ENCODE measurements around the gene MCMBP.
"Not testable (repeated sequence)": the region's sequence is repeated elsewhere in the genome, so short reads cannot be mapped to it uniquely, and the experiment has no call there.

Gene MCMBP

DNA sequence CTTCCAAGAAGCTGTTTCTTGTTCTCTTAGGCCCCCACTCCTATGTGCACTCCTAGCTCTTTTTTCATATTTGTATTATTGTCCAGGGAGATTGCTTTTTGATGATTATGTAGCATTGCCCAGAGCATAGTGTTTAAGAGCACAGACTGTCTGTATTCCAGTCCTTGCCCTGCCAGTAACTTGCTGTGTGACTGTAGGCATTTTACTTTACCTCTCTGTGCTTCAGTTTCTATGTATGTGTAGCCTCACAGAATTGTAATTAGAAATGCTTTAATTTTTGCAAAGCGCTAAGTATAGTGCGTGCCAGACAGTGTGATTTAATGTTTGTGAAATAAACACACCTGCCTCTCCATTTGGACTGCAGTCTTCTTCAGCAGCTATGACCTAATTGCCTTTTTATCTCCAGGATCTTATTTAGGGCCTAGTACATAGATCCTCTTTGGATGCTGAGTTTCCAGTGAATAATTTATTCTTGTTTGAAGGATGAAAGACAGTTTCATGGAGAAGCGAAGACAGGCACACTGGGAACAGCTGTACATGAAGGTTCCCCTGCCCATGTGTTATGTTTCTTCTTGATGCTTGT, 21.3 kb upstream of the MCMBP start:
- Histone ChIP-seq H3K4me3 (ENCODE audit: low read length) (peak overlapping the region; percentile 99), H3K4me1 (ENCODE audit: insufficient read depth, low read length) (no peaks in the 10 kb centered on the region), H3K36me3 (ENCODE audit: insufficient read depth, low read depth, low read length) (peaks cover 26% of the 10 kb centered on the region), H3K9me3 (ENCODE audit: insufficient read depth, low read depth, low read length) (no peaks in the 10 kb centered on the region), H3K9ac (ENCODE audit: low read depth, low read length) (peak overlapping the region; percentile 34; the same call in 1 of the 2 replicates), H3K27me3 (ENCODE audit: insufficient read depth, low read length) (no peaks in the 10 kb centered on the region), H3K27ac (ENCODE audit: low read length) (no peak overlapping the region)

DNA sequence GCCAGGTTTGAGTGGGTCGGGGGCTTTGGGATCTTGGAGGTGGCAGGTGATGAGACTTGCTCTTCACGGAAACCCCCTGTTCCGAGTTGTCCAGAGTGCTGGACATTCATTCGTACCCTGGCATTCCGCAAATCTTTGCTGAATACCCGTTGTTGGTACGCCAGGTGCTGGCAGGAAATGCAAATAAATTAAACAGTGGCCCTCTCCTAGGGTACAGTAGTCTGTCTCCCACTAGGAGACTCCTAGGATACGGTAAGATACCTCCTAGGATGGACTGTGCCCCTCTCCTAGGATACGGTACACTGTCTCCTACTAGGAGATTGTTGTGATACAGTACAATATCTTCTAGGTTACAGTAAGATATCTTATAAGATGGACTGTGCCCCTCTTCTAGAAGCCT, 20.4 kb upstream of the MCMBP start:
- no peaks in the 10 kb centered on the region for H3K9me3 ChIP-seq (ENCODE audit: insufficient read depth, low read depth, low read length)
- H3K4me1 ChIP-seq (ENCODE audit: insufficient read depth, low read length), result no peaks in the 10 kb centered on the region
- no peaks in the 10 kb centered on the region for H3K27me3 ChIP-seq (ENCODE audit: insufficient read depth, low read length)
- peaks cover 18% of the 10 kb centered on the region for H3K36me3 ChIP-seq (ENCODE audit: insufficient read depth, low read depth, low read length)
- peak overlapping the region; percentile 92; the same call in 1 of the 2 replicates for H3K9ac ChIP-seq (ENCODE audit: low read depth, low read length)
- H3K27ac ChIP-seq (ENCODE audit: low read length), result peak overlapping the region; percentile 31
- H3K4me3 ChIP-seq (ENCODE audit: low read length), result peak overlapping the region; percentile 99

DNA sequence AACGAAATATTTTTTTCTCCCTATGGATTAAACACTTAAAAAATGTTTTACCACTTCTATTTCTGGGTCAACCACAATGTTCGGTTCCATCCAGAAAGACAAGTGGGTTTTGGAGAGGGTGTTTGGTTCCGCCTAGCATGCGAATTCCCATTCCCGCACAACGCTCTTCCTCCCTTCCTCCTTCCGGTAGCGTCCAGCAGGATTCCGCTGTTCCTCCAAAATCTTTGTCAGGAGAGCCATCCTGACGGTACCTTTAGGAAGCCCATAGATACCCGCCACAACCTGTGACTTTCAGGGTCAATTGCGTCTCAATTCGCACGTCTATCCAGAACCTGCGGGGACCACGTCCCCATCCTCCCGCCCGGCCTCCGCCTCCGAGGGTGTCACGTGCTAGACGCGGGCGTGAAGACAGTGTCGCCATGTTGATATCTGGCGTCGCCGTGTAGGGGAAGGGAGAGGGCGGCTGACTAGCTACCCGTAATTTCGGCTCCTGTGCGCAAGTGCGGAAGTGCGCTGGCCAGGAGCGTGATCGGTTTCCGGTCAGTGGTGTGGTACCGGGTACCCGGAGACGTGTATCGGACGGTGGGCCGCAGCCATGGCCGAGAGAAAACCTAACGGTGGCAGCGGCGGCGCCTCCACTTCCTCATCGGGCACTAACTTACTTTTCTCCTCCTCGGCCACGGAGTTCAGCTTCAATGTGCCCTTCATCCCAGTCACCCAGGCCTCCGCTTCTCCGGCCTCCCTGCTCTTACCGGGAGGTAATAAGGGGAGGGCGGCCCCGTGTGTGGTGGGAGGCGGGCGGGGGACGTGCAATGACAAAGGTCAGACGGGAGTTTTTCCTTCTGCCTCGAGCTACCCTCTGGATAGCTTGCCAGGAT, 19.8 kb upstream of the MCMBP start, which contains the start of gene SEC23IP:
Gene SEC23IP (plus strand): TSS at position 543 of the 878 bp plus-strand sequence. CDS start 53 bp downstream, at position 596.
- no peaks in the 10 kb centered on the region for H3K9me3 ChIP-seq (ENCODE audit: insufficient read depth, low read depth, low read length)
- H3K9ac ChIP-seq (ENCODE audit: low read depth, low read length), result peak within 1 kb of the TSS; percentile 92; the same call in 1 of the 2 replicates
- H3K4me1 ChIP-seq (ENCODE audit: insufficient read depth, low read length), result no peaks in the 10 kb centered on the region
- H3K4me3 ChIP-seq (ENCODE audit: low read length), result peak within 1 kb of the TSS; percentile 99
- H3K27ac ChIP-seq (ENCODE audit: low read length), result peak within 1 kb of the TSS; percentile 79
- peaks cover 17% of the 10 kb centered on the region for H3K36me3 ChIP-seq (ENCODE audit: insufficient read depth, low read depth, low read length)
- H3K27me3 ChIP-seq (ENCODE audit: insufficient read depth, low read length), result no peaks in the 10 kb centered on the region

DNA sequence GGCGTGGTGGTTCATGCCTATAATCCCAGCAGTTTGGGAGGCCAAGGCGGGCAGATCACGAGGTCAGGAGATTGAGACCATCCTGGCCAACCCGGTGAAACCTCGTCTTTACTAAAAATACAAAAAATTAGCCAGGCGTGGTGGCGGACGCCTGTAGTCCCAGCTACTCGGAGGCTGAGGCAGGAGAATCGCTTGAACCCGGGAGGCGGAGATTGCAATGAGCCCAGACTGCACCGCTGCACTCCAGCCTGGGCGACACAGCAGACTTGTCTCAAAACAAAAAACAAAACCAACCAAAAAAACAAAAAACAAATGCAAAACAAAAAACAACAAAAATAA, 19.2 kb upstream of the MCMBP start:
- not testable (repeated sequence) for H3K4me1 ChIP-seq (ENCODE audit: insufficient read depth, low read length); H3K27me3 ChIP-seq (ENCODE audit: insufficient read depth, low read length); H3K9me3 ChIP-seq (ENCODE audit: insufficient read depth, low read depth, low read length)
- Histone ChIP-seq H3K4me3 (ENCODE audit: low read length) (peak overlapping the region; percentile 99), H3K36me3 (ENCODE audit: insufficient read depth, low read depth, low read length) (peaks cover 17% of the 10 kb centered on the region), H3K9ac (ENCODE audit: low read depth, low read length) (peak overlapping the region; percentile 92; the same call in 1 of the 2 replicates), H3K27ac (ENCODE audit: low read length) (peak overlapping the region; percentile 79)

DNA sequence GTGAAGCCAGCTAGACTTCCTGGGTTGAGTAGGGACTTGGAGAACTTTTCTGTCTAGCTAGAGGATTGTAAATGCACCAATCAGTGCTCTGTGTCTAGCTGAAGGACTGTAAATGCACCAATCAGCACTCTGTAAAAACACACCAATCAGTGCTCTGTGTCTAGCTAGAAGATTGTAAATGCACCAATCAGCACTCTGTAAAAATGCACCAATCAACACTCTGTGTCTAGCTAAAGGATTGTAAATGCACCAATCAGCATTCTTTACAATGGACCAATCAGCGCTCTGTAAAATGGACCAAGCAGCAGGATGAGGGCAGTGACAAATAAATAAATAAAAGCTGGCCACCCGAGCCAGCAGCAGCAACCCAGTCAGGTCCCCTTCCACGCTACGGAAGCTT, 17.7 kb upstream of the MCMBP start:
- not testable (repeated sequence) for H3K9me3 ChIP-seq (ENCODE audit: insufficient read depth, low read depth, low read length)

DNA sequence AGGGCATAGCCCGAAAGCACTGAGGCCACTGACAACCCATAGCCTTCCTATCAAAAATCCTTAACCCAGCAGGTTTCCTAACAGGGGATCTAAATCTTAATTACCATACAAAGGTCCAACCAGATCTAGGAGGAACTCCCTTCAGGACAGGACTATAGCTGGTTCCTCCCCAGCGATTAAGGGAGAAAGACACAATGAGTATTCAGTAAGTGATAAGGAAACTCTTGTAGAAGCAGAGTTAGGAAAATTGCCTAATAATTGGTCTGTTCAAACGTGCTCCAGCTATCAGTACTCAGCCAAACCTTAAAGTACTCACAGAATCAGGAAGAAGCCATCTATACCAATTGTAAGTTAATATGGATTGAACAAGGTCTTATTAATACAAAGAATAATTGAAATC, 16.6 kb upstream of the MCMBP start:
- H3K27me3 ChIP-seq (ENCODE audit: insufficient read depth, low read length); H3K4me3 ChIP-seq (ENCODE audit: low read length); H3K36me3 ChIP-seq (ENCODE audit: insufficient read depth, low read depth, low read length); H3K9ac ChIP-seq (ENCODE audit: low read depth, low read length); H3K9me3 ChIP-seq (ENCODE audit: insufficient read depth, low read depth, low read length); H3K4me1 ChIP-seq (ENCODE audit: insufficient read depth, low read length); H3K27ac ChIP-seq (ENCODE audit: low read length): not testable (repeated sequence)

More for the DNA sequence above, 17.7 kb upstream of the MCMBP start:
- not testable (repeated sequence) for H3K4me3 ChIP-seq (ENCODE audit: low read length); H3K27ac ChIP-seq (ENCODE audit: low read length); H3K9ac ChIP-seq (ENCODE audit: low read depth, low read length); H3K4me1 ChIP-seq (ENCODE audit: insufficient read depth, low read length); H3K27me3 ChIP-seq (ENCODE audit: insufficient read depth, low read length)
- peaks cover 13% of the 10 kb centered on the region for H3K36me3 ChIP-seq (ENCODE audit: insufficient read depth, low read depth, low read length)

DNA sequence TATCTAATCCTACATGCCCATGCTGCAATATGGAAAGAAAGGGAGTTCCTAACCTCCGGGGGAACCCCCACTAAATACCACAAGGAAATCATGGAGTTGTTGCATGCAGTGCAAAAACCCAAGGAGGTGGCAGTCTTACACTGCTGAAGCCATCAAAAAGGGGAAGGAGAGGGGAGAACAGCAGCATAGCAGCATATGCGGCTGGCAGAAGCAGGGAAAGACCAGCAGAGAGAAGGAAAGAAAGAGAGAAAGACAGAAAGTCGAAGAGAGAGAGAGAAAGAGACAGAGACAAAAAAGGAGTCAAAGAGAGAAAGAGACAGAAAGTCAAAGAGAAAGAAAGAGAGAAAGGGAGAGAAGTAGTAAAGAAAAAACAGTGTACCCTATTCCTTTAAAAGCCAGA, 16.1 kb upstream of the MCMBP start:
- H3K4me3 ChIP-seq (ENCODE audit: low read length); H3K4me1 ChIP-seq (ENCODE audit: insufficient read depth, low read length); H3K27me3 ChIP-seq (ENCODE audit: insufficient read depth, low read length); H3K9me3 ChIP-seq (ENCODE audit: insufficient read depth, low read depth, low read length); H3K27ac ChIP-seq (ENCODE audit: low read length); H3K36me3 ChIP-seq (ENCODE audit: insufficient read depth, low read depth, low read length); H3K9ac ChIP-seq (ENCODE audit: low read depth, low read length): not testable (repeated sequence)

DNA sequence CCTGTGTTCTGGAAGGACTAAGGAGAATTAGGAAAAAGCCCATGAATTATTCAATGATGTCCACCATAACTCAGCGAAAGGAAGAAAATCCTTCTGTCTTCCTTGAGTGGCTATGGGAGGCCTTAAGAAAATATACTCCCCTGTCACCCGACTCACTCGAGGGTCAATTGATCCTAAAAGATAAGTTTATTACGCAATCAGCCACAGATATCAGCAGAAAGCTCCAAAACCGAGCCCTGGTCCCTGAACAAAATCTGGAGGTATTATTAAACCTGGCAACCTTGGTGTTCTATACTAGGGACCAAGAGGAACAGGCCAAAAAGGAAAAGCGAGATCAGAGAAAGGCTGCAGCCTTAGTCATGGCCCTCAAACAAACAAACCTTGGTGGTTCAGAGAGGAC, 13.4 kb upstream of the MCMBP start:
- H3K9ac ChIP-seq (ENCODE audit: low read depth, low read length); H3K27me3 ChIP-seq (ENCODE audit: insufficient read depth, low read length); H3K4me1 ChIP-seq (ENCODE audit: insufficient read depth, low read length); H3K9me3 ChIP-seq (ENCODE audit: insufficient read depth, low read depth, low read length); H3K4me3 ChIP-seq (ENCODE audit: low read length); H3K27ac ChIP-seq (ENCODE audit: low read length); H3K36me3 ChIP-seq (ENCODE audit: insufficient read depth, low read depth, low read length): not testable (repeated sequence)

DNA sequence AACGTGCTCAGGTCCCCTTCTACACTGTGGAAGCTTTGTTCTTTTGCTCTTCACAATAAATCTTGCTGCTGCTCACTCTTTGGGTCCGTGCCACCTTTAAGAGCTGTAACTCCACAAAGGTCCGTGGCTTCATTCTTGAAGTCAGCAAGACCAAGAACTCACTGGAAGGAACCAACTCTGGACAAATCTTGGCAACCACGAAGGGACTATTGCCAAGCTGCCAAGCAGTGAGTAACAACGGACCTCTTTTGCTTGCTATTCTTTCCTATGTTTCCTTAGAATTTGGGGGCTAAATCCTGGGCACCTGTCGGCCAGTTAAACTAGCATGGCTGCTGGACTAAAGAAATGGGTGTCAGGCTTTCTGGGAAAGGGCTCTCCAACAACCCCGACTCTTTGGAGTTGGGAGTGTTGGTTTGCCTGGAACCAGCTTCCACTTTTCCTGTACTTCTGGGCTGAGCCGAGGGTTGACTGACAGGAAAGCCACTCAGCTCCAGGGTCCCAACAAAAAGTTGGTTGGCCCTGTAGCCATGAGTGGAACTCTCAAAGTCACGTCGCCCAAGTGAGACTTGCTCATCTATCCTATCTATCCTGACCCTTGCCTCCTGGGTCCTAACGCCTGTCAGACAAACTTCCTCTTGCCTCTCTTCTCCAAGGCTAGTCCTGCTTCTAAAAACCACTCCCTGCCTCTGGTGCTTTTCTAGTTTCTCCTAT, 11.4 kb upstream of the MCMBP start:
- H3K4me3 ChIP-seq (ENCODE audit: low read length); H3K27ac ChIP-seq (ENCODE audit: low read length); H3K36me3 ChIP-seq (ENCODE audit: insufficient read depth, low read depth, low read length); H3K27me3 ChIP-seq (ENCODE audit: insufficient read depth, low read length); H3K9ac ChIP-seq (ENCODE audit: low read depth, low read length); H3K4me1 ChIP-seq (ENCODE audit: insufficient read depth, low read length); H3K9me3 ChIP-seq (ENCODE audit: insufficient read depth, low read depth, low read length): not testable (repeated sequence)

DNA sequence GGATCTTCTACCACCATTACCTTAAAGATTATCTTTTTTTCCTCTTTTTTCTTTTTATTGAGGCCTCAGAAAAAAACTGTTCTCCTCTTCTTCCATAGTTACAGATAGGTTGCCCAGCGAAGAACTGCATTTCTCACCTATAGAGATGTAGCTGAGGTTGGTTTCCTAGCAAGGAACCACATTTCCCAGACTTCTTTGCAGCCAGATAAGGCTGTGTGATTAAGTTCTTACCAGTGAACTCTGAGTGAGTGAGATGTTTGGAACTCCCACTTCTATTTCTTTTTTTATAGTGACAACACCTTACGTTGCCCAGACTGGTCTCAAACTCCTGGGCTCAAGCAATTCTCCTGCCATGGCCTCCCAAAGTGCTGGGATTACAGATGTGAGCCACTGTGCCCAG, 5.9 kb upstream of the MCMBP start:
- Histone ChIP-seq H3K4me3 (ENCODE audit: low read length) (no peak overlapping the region), H3K4me1 (ENCODE audit: insufficient read depth, low read length) (peaks cover 5% of the 10 kb centered on the region; the same call in 1 of the 2 replicates), H3K9me3 (ENCODE audit: insufficient read depth, low read depth, low read length) (no peaks in the 10 kb centered on the region), H3K27me3 (ENCODE audit: insufficient read depth, low read length) (no peaks in the 10 kb centered on the region), H3K9ac (ENCODE audit: low read depth, low read length) (no peak overlapping the region), H3K36me3 (ENCODE audit: insufficient read depth, low read depth, low read length) (no peaks in the 10 kb centered on the region), H3K27ac (ENCODE audit: low read length) (no peak overlapping the region)

DNA sequence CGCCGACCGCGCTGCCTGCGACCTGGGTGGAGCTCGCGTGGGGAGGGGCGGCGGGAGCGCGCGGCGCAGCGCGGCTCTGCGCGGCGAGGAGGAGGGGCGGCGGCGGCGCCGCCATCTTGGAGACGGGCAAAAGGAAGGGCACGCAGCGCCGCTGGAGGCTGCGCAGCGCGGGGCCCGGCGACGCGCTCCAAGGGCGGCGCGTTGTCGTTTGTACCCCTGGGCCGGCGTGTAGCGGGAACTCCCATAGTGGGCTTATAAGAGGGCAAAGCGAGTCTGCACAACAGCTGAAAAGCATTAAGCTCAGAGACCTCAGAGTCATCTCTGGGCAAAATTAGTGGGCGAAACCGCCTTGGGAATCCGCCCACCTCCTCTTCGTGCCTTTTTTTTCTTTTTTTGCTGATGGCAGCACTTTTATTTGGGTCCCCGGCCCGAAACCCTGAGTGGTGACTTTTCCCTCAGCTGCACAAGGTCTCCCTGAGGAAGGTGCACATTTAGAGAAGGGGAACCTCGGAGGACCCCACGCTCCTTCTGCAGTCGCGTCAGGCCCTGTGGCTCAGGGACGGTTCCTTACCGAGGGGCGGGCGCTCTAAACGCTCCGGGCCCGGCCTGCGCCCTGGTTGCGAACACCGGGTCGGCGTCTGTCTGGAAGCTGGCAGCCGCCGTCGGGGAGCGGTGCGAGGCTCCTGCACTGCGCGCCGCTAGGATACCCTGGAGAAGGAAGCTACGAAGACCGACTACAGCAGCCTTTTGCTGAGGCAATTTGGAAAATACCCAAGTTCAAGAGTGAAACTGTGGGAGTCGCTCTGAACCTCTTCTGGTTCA, 428 bp upstream of the MCMBP start:
- no peaks in the 10 kb centered on the region for H3K27me3 ChIP-seq (ENCODE audit: insufficient read depth, low read length)
- H3K27ac ChIP-seq (ENCODE audit: low read length), result no peak overlapping the region
- H3K9ac ChIP-seq (ENCODE audit: low read depth, low read length), result peak overlapping the region; percentile 86
- no peaks in the 10 kb centered on the region for H3K9me3 ChIP-seq (ENCODE audit: insufficient read depth, low read depth, low read length)
- H3K4me3 ChIP-seq (ENCODE audit: low read length), result peak overlapping the region; percentile 97
- peaks cover 16% of the 10 kb centered on the region; the same call in 1 of the 2 replicates for H3K4me1 ChIP-seq (ENCODE audit: insufficient read depth, low read length)
- no peaks in the 10 kb centered on the region for H3K36me3 ChIP-seq (ENCODE audit: insufficient read depth, low read depth, low read length)
